GM18858 (cell line): Measurements from ENCODE around the gene PLK5.
"Not testable (repeated sequence)": the region's sequence is repeated elsewhere in the genome, so short reads cannot be mapped to it uniquely, and the experiment has no call there.

Experiments
- ATAC-seq: cut with Tn5 transposase; IDR thresholded peaks from one replicate; pipeline ENCODE4 v1.9.1; 2021; ENCODE audit not compliant: unreplicated experiment

Gene PLK5

DNA sequence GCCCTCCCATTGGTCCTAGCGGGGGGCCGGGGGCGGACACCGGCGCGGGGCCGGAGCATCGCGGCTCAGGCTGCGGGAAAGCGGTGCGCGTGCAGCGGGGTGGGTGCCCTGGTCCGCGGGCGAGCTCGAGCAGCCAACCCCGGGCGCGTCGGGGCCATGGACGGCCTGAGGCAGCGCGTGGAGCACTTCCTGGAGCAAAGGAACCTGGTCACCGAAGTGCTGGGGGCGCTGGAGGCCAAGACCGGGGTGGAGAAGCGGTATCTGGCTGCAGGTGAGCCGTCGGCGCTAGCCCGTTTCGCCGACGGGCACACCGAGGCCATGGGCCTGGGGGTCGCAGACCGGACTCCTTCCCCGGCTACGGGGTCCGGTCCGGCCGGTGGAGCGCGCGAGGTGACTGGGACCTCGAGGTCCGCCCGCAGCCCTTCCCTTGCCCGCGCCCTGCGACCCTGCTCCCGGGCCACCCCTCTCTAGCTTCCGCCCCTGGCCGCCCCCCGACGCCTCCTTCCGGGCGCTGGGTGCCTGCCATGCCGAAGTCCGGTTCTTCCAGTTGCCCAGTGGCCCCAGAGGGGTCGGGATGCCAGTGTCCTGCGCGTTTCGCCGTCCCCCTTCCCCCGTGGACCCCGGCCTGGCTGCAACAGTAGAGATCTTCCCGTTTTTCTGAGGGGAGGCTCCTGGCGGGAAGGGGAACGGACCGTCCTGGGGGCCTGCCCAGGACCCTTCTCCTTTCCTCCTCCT is 32.6 kb upstream of the PLK5 start, which contains the start of gene REEP6:
TSS of gene REEP6 (plus strand) at position 68 of the 735 bp plus-strand sequence. CDS start at position 157, 89 bp downstream.
- ATAC-seq, result no peak

DNA sequence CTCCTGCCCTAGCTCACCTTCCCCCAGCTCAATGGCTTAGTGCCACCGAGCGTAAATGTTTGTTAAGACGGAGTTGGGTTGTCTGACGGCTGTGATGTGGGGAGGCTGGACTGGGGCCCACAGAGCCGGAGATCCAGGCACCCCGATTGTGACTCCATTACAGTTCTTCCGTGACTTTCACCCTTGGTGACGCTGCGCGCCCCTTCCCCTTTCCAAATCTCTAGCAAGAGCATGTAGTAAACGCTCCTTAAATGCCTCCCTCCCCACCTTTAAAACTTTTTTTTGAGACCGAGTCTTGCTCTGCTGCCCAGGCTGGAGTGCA is 32.1 kb upstream of the PLK5 start:
- ATAC-seq, result no peak

- no peak for ATAC-seq
Observed at GRCh38 chr19:1492474-1493006, 31.3 kb upstream of the PLK5 start.

DNA sequence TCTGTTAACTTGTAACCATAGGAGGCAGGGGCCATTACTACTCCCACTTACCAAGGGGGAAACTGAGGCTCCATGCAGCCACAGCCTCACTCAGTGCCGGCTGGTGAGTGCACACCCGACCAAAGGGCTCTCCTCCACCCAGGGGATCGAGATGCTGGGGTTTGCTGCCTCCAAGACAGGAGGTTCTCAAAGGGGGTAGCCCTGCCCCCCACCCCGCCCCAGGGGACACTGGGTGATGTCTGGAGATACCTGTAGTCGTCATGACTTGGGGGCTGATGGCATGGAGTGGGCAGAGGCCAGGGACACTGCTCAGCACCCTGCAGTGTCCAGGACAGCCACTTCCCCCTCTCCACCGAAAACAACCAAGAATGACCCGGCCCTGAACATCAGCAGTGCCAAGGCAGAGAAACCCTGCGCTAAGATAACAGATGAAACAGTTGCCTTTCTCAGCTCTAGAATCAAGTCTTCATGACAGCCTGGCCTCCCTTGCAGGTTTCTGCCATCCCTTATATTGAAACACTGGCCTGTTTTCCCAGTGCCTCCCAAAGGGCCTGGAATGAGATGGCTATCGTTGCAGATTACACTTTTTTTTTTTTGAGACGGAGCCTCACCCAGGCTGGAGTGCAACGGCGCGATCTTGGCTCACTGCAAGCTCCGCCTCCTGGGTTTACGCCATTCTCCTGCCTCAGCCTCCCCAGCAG is 29.6 kb upstream of the PLK5 start:
- ATAC-seq, result no peak

DNA sequence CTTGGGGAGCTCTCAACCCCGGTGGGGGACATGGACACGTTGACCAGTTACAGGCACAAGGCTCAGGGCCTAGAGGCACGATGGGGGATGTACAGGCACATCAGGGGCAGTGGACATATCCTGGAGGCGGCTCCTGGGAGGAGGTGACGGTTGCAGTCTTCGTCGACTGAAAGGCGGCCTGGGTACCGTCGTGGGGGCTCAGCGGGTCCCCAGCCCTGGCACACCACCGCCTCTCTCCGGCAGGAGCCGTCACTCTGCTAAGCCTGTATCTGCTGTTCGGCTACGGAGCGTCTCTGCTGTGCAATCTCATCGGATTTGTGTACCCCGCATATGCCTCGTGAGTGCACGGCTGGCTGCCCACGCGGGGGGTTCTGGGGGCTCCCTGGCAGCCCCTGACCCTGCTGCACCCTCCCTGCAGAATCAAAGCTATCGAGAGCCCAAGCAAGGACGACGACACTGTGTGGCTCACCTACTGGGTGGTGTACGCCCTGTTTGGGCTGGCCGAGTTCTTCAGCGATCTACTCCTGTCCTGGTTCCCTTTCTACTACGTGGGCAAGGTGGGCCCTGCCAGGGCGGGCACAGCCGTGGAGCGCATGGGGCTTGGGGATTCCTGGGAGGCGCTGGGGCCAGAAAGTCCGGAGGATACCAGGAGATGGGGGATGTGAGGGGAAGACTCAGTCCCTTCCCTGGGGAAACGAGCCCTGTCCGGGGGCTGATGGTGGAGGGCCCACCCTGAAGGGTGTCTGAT is 28.7 kb upstream of the PLK5 start:
- no peak for ATAC-seq

DNA sequence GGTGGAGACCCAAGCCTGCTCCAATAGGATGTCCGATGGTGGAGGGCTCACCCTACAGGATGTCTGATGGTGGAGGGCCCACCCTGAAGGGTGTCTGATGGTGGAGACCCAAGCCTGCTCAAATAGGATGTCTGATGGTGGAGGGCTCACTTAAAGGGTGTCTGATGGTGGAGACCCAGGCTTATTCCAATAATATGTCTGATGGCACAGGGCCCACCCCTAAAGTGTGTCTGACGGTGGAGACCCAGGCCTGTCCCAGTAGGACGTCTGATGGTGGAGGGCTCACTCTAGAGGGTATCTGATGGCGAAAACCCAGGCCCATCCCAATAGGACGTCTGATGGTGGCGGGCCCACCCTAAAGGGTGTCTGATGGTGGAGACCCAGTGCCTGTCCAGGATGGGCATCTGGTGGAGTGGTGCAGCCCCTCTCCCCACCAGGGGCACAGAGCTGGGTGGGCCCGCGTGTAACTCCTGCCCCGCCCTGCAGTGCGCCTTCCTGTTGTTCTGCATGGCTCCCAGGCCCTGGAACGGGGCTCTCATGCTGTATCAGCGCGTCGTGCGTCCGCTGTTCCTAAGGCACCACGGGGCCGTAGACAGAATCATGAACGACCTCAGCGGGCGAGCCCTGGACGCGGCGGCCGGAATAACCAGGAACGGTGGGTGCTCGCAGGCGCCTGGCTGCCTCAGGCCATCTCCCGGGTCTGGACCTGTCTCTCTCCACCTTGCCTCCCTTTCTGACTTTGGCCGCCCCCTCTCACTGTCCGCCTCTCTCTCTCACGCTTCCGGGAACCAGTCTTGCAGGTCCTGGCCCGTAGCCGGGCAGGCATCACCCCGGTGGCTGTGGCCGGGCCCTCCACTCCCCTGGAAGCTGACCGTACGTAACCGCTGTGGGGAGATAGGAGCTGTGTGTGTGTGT is 27.8 kb upstream of the PLK5 start:
- no peak for ATAC-seq

GRCh38 chr19:1496714-1497577 is 26.9 kb upstream of the PLK5 start:
- ATAC-seq, result no peak

DNA sequence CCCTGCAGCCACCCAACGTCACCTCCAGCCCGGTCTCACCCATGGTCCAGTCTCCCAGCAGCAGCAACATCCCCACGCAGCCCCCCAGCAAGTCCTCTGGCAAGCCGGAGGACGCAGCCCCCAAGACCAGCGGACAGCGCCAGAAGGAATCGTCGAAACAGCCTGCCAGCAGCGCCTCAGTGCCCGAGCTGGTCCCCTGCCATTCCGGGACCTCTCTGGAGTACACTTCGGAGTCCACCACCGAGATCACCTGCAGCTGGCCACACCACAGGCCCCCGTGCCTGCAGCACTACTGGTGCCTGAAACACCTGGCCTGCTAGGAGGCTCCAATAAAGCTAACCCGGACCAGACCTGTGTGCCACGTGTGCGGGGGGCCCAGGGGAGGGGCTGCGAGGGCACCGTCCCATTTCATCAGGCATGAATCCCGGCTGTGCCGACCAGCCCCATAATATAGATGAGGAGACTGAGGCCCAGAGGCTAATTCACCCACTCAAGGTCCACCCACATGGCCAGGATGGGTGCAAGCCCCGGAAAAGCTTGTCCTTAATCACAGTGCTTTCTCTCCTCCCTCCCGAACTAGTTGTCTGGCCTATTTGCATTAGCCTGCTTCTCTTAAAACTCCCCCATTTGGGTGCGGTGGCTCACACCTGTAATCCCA is 26.2 kb upstream of the PLK5 start:
- no peak for ATAC-seq

DNA sequence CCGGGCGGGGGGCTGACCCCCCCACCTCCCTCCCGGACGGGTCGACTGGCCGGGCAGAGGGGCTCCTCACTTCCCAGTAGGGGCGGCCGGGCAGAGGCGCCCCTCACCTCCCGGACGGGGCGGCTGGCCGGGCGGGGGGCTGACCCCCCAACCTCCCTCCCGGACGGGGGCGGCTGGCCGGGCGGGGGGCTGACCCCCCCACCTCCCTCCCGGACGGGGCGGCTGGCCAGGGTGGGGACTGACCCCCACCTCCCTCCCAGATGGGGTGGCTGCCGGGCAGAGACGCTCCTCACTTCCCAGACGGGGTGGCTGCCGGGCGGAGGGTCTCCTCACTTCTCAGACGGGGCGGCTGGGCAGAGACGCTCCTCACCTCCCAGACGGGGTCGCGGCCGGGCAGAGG is 24.6 kb upstream of the PLK5 start:
- not testable (repeated sequence) for ATAC-seq

GRCh38 chr19:1501200-1501595 is 22.7 kb upstream of the PLK5 start:
- no peak for ATAC-seq

- no peak for ATAC-seq
Observed at GRCh38 chr19:1502433-1503088, 21.3 kb upstream of the PLK5 start.

- ATAC-seq, result no peak
Observed at GRCh38 chr19:1503089-1503924, 20.6 kb upstream of the PLK5 start.

DNA sequence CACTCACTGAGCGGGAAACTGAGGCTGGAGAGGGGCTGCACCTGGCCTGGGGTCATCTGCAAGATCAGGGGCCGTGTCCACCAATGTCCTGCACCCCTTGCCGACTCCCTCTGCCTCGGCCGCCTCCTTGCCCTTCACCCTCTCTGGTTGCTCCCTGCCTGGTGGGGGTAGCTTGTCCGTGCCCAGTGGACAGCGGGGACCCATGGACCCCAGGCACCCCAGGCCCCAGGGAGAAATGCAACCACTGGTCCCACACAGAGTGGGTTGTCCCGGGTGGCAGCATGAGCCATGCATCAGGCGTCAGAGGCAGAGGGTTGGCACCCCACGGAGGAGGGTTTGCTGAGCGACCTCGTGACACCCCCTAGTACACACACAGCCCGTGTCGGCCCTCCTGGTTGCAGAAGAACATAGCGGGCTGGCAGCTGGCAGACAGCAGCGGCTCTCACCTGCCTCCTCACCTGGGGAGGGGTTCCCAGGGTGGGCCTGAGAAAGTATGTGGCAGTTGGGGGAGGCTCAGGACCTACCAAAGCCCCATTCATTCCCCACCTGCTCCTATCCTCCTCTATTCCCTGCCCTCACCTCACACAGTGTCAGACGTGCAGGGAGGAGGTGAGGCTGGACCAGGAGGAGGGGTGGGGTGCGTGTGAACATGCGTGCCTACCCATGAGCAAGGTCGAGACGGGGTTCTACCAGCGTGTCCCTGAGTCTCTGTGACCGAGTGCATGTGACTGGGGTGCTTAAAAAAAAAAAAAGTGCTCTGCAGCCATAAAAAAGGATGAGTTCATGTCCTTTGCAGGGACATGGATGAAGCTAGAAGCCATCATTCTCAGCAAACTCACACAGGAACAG is 19.7 kb upstream of the PLK5 start:
- no peak for ATAC-seq

- no peak for ATAC-seq
Observed at GRCh38 chr19:1505012-1505411, 18.9 kb upstream of the PLK5 start.

DNA sequence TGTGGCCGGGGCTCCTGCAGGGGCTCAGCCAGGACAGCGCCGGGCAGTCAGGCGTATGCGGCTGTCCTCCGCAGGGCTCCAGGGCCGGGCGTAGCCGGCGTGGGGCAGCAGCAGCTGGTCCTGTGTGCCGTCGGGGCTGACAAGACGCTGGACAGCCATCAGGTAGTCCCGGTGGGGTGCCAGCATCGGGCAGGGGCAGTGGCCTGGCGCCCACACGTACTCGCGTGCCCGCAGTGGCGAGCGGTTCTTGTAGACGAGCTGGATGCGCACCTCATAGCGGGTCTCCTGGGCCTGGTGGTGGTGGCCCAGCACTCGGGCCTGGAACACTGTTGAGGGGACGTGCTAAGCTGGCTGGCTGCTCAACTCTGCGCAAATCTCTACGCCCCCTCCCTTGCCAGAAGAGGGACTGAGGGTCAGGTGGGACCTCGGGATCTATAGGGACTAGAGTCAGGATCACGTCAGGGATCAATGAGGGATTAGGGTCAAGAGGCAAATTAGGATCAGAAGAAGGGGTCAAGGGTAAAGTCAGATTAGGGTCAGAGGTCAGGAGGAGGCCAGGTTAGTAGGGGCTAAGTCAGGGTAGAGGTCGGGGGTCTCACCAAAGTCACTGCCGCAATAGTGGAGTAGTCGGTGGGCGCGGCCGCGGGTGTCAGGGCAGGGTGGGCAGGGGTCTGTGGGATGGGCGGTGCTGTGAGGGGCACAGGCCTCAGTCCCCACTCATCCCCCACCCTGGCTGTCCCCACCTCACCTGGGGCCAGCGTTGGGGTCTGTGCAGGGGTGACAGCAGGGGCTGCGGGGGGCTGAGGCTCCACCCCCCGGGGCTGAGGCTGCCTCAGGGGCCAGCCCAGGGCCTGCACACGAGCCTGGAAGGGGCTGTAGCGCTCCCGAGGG is 17.6 kb upstream of the PLK5 start:
- ATAC-seq, result no peak

- ATAC-seq, result no peak
Observed at GRCh38 chr19:1507192-1507660, 16.7 kb upstream of the PLK5 start.
